Kidney (tissue), 14 donors: ENCODE measurements around the gene POLR1B. TPM values are rescaled to one million over a fixed set of nuclear protein-coding genes. Genes with fewer than 3 reads are reported as not detected.

Source experiments
- DNase-seq, 5 donors: peaks; one replicate each; pipeline ENCODE4 v3.0.0-alpha.2; 2013 to 2020
- FAIRE-seq: peaks from 2 replicates; lab custom pipeline; 2012; peaks lifted over from hg19 to GRCh38; lab: Jason Lieb, UNC
- H3K27ac ChIP-seq, 2 donors: one replicate each; pipeline ENCODE4 v1.7.0; 2013; ENCODE audit warnings: low read depth in 2 of 2, low read length in 2 of 2, inconsistent platforms in 1 of 2
- H3K27me3 ChIP-seq: one replicate; pipeline ENCODE4 v1.7.1; 2013; ENCODE audit warnings: low read length, inconsistent platforms; ENCODE audit not compliant: control insufficient read depth, insufficient read depth
- H3K36me3 ChIP-seq, 3 donors: one replicate each; pipeline versions ENCODE4 v1.7.0 to v1.7.1; 2013; ENCODE audit warnings: low read length in 3 of 3, control low read depth in 1 of 3, inconsistent platforms in 1 of 3; ENCODE audit not compliant: insufficient read depth in 3 of 3, control insufficient read depth in 2 of 3
- H3K4me1 ChIP-seq, 3 donors: one replicate each; pipeline versions ENCODE4 v1.7.0 to v1.7.1; 2013; ENCODE audit warnings: low read length in 3 of 3, inconsistent platforms in 1 of 3, low read depth in 1 of 3; ENCODE audit not compliant: control insufficient read depth in 2 of 3, insufficient read depth in 2 of 3
- H3K4me3 ChIP-seq, 3 donors: one replicate each; pipeline versions ENCODE4 v1.7.0 to v1.8.1; 2013; ENCODE audit warnings: low read length in 3 of 3, control low read depth in 1 of 3, inconsistent platforms in 1 of 3
- H3K9ac ChIP-seq, 3 donors: one replicate each; pipeline versions ENCODE4 v1.7.0 to v1.7.1; 2013; ENCODE audit warnings: low read length in 3 of 3, control low read depth in 1 of 3, inconsistent platforms in 1 of 3
- H3K9me3 ChIP-seq, 3 donors: one replicate each; pipeline versions ENCODE4 v1.7.0 to v1.7.1; 2013; ENCODE audit warnings: low read length in 3 of 3, control low read depth in 1 of 3, inconsistent platforms in 1 of 3; ENCODE audit not compliant: control insufficient read depth in 2 of 3, insufficient read depth in 1 of 3
- CTCF ChIP-seq: IDR thresholded peaks from 3 replicates; pipeline ENCODE4 v1.5.1; 2012; ENCODE audit warnings: mild to moderate bottlenecking, moderate library complexity, borderline replicate concordance; ENCODE audit not compliant: insufficient read depth; ENCODE audit errors: extremely low read depth
- intact Hi-C: fragments of 100-400 bp; cut with DNase I; formaldehyde crosslinking; loops from one replicate; pipeline ENCODE4 v1.11.1; 2022
- polyA plus RNA-seq: library from polyadenylated mRNA; stranded (reverse); fragments of 350-450 nt; fragmentation: Illumina TruSeq; extraction: RNeasy Lipid Tissue Mini Kit (QIAGEN cat#74804); gene quantifications from one replicate; pipeline ENCODE4 v1.2.3, GENCODE V29; 2014; ENCODE audit warnings: low read depth, low replicate concordance; ENCODE audit not compliant: insufficient read depth
- total RNA-seq: library from RNA; stranded (reverse); fragmentation: NEBNext Ultra II Directional; extraction: Animal tissue kit (Norgen Biotek cat#: 25700); gene quantifications from one replicate; pipeline ENCODE4 v1.2.1, GENCODE V29; 2021
- donor health status: control.
- donor health status: control.
- donor health status: control.
- donor health status: control.
- donor health status: control.
- donor health status: DM: yes; HTN: yes; CAD: no.
- donor health status: Normal renal cell carcinoma (clear cell type).

Gene POLR1B
- total and polyA plus RNA-seq, 2 donors from 2014 or later, result 6.0 to 24.4 TPM

DNA sequence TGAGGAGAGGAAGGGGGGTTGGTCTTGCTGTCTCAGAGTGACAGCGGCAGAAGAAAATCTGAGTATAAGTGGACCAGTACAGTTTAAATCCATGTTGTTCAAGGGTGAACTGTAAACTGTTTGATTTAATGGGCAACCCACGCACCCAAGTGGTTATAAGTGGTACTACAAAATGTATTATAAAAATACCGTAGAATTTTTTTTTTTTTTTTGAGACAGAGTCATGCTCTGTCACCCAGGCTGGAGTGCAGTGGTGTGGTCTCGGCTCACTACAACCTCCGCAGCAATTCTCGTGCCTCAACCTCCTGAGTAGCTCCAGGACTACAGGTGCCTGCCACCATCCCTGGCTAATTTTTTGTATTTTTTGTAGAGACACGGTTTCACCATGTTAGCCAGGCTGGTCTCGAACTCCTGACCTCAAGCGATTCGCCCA, 40.1 kb downstream of the POLR1B start:
- H3K9ac ChIP-seq, result no peak overlapping the region
- peak; percentile 53 for TF ChIP-seq CTCF
- H3K27ac ChIP-seq, result no peak overlapping the region
- peaks cover 2 to 7% (median 2%) of the 10 kb centered on the region in 3 donors for H3K36me3 ChIP-seq
- H3K4me3 ChIP-seq, result no peak overlapping the region
- DNase-seq (peak in 3 of 5 donors; percentile 48 to 78 (median 67)), FAIRE-seq (no peak)
- intact Hi-C loops, result no loop called here
- no peaks in the 10 kb centered on the region for H3K9me3 ChIP-seq
- peaks cover 2 to 15% (median 11%) of the 10 kb centered on the region in 3 donors for H3K4me1 ChIP-seq
- no peaks in the 10 kb centered on the region for H3K27me3 ChIP-seq

- Histone ChIP-seq H3K4me1 (peaks cover 2 to 19% (median 11%) of the 10 kb centered on the region in 3 donors), H3K27ac (peak overlapping the region; percentile 61 to 97), H3K36me3 (peaks cover 2 to 11% (median 2%) of the 10 kb centered on the region in 3 donors), H3K27me3 (no peaks in the 10 kb centered on the region), H3K4me3 (peak overlapping the region; percentile 93 to 98 (median 97)), H3K9me3 (no peaks in the 10 kb centered on the region), H3K9ac (peak overlapping the region; percentile 71 to 96 (median 89))
- TF ChIP-seq CTCF, result peak; percentile 5
- FAIRE-seq (no peak), DNase-seq (peak in 1 of 5 donors; percentile 37)
- intact Hi-C loops, result no loop called here
Measured at GRCh38 chr2:112583497-112584133, 41.4 kb downstream of the POLR1B start.

- Histone ChIP-seq H3K27me3 (no peaks in the 10 kb centered on the region), H3K9ac (peak within 1 kb of the TSS; percentile 71 to 96 (median 89)), H3K9me3 (no peaks in the 10 kb centered on the region), H3K4me1 (peaks cover 2 to 19% (median 11%) of the 10 kb centered on the region in 3 donors), H3K36me3 (peaks cover 2 to 14% (median 2%) of the 10 kb centered on the region in 3 donors), H3K27ac (peak within 1 kb of the TSS; percentile 61 to 97), H3K4me3 (peak within 1 kb of the TSS; percentile 93 to 98 (median 97))
- intact Hi-C loops, result no loop called here
- FAIRE-seq, result peak; percentile 56
- peak; percentile 5 for TF ChIP-seq CTCF
- DNase-seq, result peak; percentile 97 to 99 (median 97)
Measured at GRCh38 chr2:112584134-112584890, 42.0 kb downstream of the POLR1B start, which contains the start of gene CHCHD5. Gene CHCHD5 (plus strand): TSS chr2:112584609. CDS start chr2:112584648, 39 bp downstream.
